ENCODE results near the gene TOPBP1. TPM values are rescaled to one million over a fixed set of nuclear protein-coding genes. Genes with fewer than 3 reads are reported as not detected.

Gene TOPBP1
- total RNA-seq, 1 donor from 2014 or later: 10.6 TPM

DNA sequence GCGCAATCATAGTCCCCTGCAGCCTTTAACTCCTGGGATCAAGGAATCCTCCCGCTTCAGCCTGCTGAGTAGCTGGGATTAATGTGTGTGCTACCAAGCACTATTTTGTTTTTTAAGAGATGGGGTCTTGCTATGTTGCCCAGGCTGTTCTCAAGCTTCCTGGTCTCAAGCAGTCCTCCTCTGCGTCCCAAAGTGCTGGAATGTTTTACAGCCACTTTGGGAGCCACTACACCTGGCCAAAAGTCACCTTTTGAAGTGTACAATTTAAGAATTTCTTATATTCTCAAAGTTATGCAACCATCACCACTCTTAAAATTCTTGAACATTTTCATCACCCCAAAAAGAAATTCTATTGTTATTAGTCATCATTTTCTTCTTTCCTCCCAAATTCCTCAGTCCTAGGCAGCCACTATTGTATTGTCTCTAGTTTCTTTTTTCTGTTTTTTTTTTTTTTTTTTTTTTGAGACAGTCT lies 70.4 kb downstream of the TOPBP1 start:
- Histone ChIP-seq H3K9me3 (no peaks in the 10 kb centered on the region), H3K4me3 (no peak overlapping the region), H3K36me3 (peaks cover 21 to 33% of the 10 kb centered on the region in 2 donors), H3K27ac (no peak overlapping the region), H3K4me1 (no peaks in the 10 kb centered on the region), H3K27me3 (no peaks in the 10 kb centered on the region)
- intact Hi-C loops (cut with DNase I): no loop called here
- TF ChIP-seq CTCF (IDR thresholded peaks at IDR 0.05): no peak
- DNase-seq (ENCODE audit: low spot score in 2 of 2): no peak

GRCh38 chr3:133589503-133589902 lies 72.2 kb downstream of the TOPBP1 start:
- Histone ChIP-seq H3K27ac (no peak overlapping the region), H3K4me3 (no peak overlapping the region), H3K4me1 (no peaks in the 10 kb centered on the region), H3K36me3 (peaks cover 37 to 51% of the 10 kb centered on the region in 2 donors), H3K9me3 (no peaks in the 10 kb centered on the region), H3K27me3 (no peaks in the 10 kb centered on the region)
- no peak for DNase-seq (ENCODE audit: low spot score in 2 of 2)
- TF ChIP-seq CTCF (IDR thresholded peaks at IDR 0.05): no peak
- intact Hi-C loops (cut with DNase I): no loop called here

DNA sequence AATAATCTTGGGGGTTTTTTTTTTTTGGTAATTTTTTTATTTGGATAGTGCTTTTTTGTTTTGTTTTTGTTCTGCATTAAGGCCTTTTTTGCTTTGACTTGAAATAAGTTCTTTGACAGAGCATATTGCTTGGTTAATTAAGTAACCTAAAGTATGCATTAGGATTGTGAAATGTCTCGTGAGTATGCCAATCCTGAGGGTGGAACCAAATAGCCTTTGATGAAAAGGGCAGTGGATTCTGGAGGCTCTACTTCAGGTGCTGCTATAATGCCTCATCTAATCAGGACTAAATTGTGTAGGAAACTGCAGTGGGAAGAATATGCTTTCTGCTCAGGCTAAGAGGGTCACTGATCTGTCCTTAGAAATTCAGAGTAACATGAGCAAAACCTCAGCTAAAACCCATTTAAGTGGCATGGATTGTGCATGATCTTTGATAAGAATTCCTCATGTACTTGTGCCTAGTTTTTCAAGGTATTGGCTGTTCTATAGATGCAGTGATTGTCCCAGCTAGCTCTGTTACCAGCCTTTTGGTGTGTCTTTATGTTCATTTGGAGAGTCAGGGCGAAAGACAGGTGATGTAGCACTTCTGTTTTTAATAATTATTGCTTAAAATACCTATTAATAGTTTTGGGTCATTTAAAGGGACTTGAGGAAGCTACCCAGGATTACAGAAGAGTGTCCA lies 72.8 kb downstream of the TOPBP1 start:
- no peaks in the 10 kb centered on the region for H3K4me1 ChIP-seq
- intact Hi-C loops (cut with DNase I): no loop called here
- H3K27me3 ChIP-seq: no peaks in the 10 kb centered on the region
- no peak overlapping the region for H3K27ac ChIP-seq
- no peak for DNase-seq (ENCODE audit: low spot score in 2 of 2)
- no peak overlapping the region for H3K4me3 ChIP-seq
- no peaks in the 10 kb centered on the region for H3K9me3 ChIP-seq
- peaks cover 43 to 57% of the 10 kb centered on the region in 2 donors for H3K36me3 ChIP-seq
- no peak for TF ChIP-seq CTCF (IDR thresholded peaks at IDR 0.05)

DNA sequence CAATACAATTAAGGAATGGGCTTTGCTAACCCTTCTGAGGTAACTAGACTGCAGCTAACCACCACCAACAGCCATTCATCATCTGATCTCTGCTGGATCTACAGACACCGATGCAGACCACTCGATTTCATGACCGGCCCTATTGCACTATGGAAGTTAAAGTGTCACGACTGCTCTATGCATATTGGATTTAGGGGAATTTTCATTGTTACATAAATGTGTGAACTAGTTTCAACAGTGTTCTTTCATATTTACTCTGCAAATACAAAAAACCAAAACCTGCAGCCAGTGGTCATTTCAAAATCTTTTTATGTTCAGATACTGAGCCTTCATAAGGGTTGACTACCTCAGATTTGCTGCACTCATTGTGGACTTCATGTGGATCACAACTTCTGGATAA lies 73.7 kb downstream of the TOPBP1 start:
- no peak for TF ChIP-seq CTCF (IDR thresholded peaks at IDR 0.05)
- Histone ChIP-seq H3K36me3 (peaks cover 50 to 66% of the 10 kb centered on the region in 2 donors), H3K4me1 (no peaks in the 10 kb centered on the region), H3K27me3 (no peaks in the 10 kb centered on the region), H3K27ac (no peak overlapping the region), H3K9me3 (no peaks in the 10 kb centered on the region), H3K4me3 (no peak overlapping the region)
- intact Hi-C loops (cut with DNase I): no loop called here
- DNase-seq (ENCODE audit: low spot score in 2 of 2): no peak

- no peak for DNase-seq (ENCODE audit: low spot score in 2 of 2)
- H3K27ac ChIP-seq: no peak overlapping the region
- peaks cover 0 to 8% of the 10 kb centered on the region in 2 donors for H3K4me1 ChIP-seq
- H3K4me3 ChIP-seq: no peak overlapping the region
- no peaks in the 10 kb centered on the region for H3K9me3 ChIP-seq
- H3K27me3 ChIP-seq: no peaks in the 10 kb centered on the region
- H3K36me3 ChIP-seq: peaks cover 69 to 86% of the 10 kb centered on the region in 2 donors
- intact Hi-C loops (cut with DNase I): no loop called here
- TF ChIP-seq CTCF (IDR thresholded peaks at IDR 0.05): no peak
Observed at GRCh38 chr3:133583396-133583795, 78.3 kb downstream of the TOPBP1 start.
